OCI-LY3 (cell line): Measurements from ENCODE around the gene NOL4L.

Source experiments
- H2AFZ ChIP-seq: fragments of 200-600, 300-600 bp; shearing (Covaris generic); 2 replicates; pipeline ENCODE4 v1.6.0; 2014; ENCODE audit warnings: antibody characterized with exemption, low read depth, low read length
- H3K27ac ChIP-seq: fragments of 200-600, 300-600 bp; sonication (generic); 2 replicates; pipeline ENCODE4 v1.5.1; 2014; ENCODE audit warnings: mild to moderate bottlenecking, low read length, moderate library complexity, mixed read lengths
- H3K27me3 ChIP-seq: fragments of 200-600, 300-600 bp; sonication (generic); 2 replicates; pipeline ENCODE4 v1.6.1; 2014; ENCODE audit warnings: low read depth, low read length, mixed read lengths
- H3K36me3 ChIP-seq: fragments of 200-600, 300-600 bp; sonication (generic); replicated peaks from 2 replicates; pipeline ENCODE3; 2014; ENCODE audit warnings: low read depth, low read length, mixed read lengths
- H3K4me1 ChIP-seq: fragments of 300-600, 200-600 bp; sonication (generic); 2 replicates; pipeline ENCODE4 v1.6.1; 2014; ENCODE audit warnings: low read length, mixed read lengths
- H3K4me2 ChIP-seq: fragments of 200-600, 300-600 bp; sonication (generic); 2 replicates; pipeline ENCODE4 v1.6.1; 2014; ENCODE audit warnings: low read length, mixed read lengths
- H3K4me3 ChIP-seq: fragments of 300-600, 200-600 bp; sonication (generic); 2 replicates; pipeline ENCODE4 v1.5.1; 2014; ENCODE audit warnings: antibody characterized with exemption, mild to moderate bottlenecking, low read length, moderate library complexity
- H3K79me2 ChIP-seq: fragments of 300-600, 200-600 bp; shearing (Covaris generic); 2 replicates; pipeline ENCODE4 v1.6.1; 2014; ENCODE audit warnings: mild to moderate bottlenecking, low read length, mixed read lengths
- H3K9ac ChIP-seq: fragments of 300-600, 200-600 bp; shearing (Covaris generic); 2 replicates; pipeline ENCODE4 v1.6.0; 2014; ENCODE audit warnings: mild to moderate bottlenecking, low read length, moderate library complexity
- H3K9me3 ChIP-seq: fragments of 200-600, 300-600 bp; shearing (Covaris generic); 2 replicates; pipeline ENCODE4 v1.6.1; 2014; ENCODE audit warnings: low read length, mixed read lengths; ENCODE audit not compliant: insufficient read depth
- H4K20me1 ChIP-seq: fragments of 200-600, 300-600 bp; sonication (generic); 2 replicates; pipeline ENCODE4 v1.6.1; 2016; ENCODE audit warnings: low read length, mixed read lengths; ENCODE audit not compliant: insufficient read depth
- CTCF ChIP-seq: fragments of 200-600, 300-600 bp; sonication (generic); IDR thresholded peaks from 2 replicates; pipeline ENCODE4 v1.5.1; 2014; ENCODE audit warnings: antibody characterized with exemption, low read length, low read depth
- EZH2phosphoT487 ChIP-seq: fragments of 200-600 bp; shearing (Covaris generic); IDR thresholded peaks from 2 replicates; pipeline ENCODE4 v1.6.1; 2018; ENCODE audit warnings: antibody characterized with exemption, mixed run types, low read depth

NOL4L gene

GRCh38 chr20:32543570-32544259, 41.4 kb downstream of the NOL4L start:
- H3K36me3 ChIP-seq: no peaks in the 10 kb centered on the region
- no peak for TF ChIP-seq EZH2phosphoT487
- no peak for TF ChIP-seq CTCF
- no peak overlapping the region for H2AFZ ChIP-seq
- no peak overlapping the region for H3K9ac ChIP-seq
- H3K4me3 ChIP-seq: no peak overlapping the region
- no peak overlapping the region for H3K27ac ChIP-seq
- H3K79me2 ChIP-seq: no peaks in the 10 kb centered on the region
- H3K27me3 ChIP-seq: peaks cover 33% of the 10 kb centered on the region; the same call in 1 of the 2 replicates
- no peaks in the 10 kb centered on the region for H4K20me1 ChIP-seq
- no peaks in the 10 kb centered on the region for H3K9me3 ChIP-seq
- 0 out of 2 replicates have a peak, but pooled peaks cover 2% of the 10 kb centered on the region for H3K4me1 ChIP-seq
- H3K4me2 ChIP-seq: no peak overlapping the region

DNA sequence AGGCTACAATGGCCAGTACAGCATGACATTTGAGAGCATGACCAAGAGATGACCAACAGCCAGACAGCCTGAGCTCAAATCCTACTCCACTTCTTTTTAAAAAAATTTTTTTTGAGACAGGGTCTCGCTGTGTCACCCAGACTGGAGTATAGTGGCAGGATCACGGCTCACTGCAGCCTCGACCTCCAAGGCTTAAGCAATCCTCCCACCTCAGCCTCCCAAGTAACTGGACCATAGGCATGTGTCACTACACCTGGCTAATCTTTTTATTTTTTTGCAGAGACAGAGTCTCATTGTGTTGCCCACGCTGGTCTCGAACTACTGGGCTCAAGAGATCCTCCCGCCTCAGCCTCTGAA, 42.9 kb downstream of the NOL4L start:
- Histone ChIP-seq H3K4me2 (no peak overlapping the region), H4K20me1 (no peaks in the 10 kb centered on the region), H3K9me3 (no peaks in the 10 kb centered on the region), H3K27me3 (peaks cover 25% of the 10 kb centered on the region), H2AFZ (no peak overlapping the region), H3K9ac (no peak overlapping the region), H3K27ac (no peak overlapping the region), H3K36me3 (no peaks in the 10 kb centered on the region), H3K79me2 (no peaks in the 10 kb centered on the region), H3K4me1 (peaks cover 5% of the 10 kb centered on the region), H3K4me3 (no peak overlapping the region)
- TF ChIP-seq CTCF: no peak
- TF ChIP-seq EZH2phosphoT487: no peak

- H3K36me3 ChIP-seq: no peaks in the 10 kb centered on the region
- H3K9me3 ChIP-seq: no peaks in the 10 kb centered on the region
- H3K27ac ChIP-seq: no peak overlapping the region
- H3K4me2 ChIP-seq: no peak overlapping the region
- no peaks in the 10 kb centered on the region for H3K79me2 ChIP-seq
- TF ChIP-seq CTCF (no peak), EZH2phosphoT487 (no peak)
- no peak overlapping the region for H3K9ac ChIP-seq
- H3K4me1 ChIP-seq: peaks cover 8% of the 10 kb centered on the region
- no peak overlapping the region for H3K4me3 ChIP-seq
- no peak overlapping the region for H2AFZ ChIP-seq
- peaks cover 28% of the 10 kb centered on the region for H3K27me3 ChIP-seq
- no peaks in the 10 kb centered on the region for H4K20me1 ChIP-seq
Measured at GRCh38 chr20:32541323-32542258, 43.5 kb downstream of the NOL4L start.
